ENCODE data around the gene TLK2. TPM values are rescaled to one million over a fixed set of nuclear protein-coding genes. Genes with fewer than 3 reads are reported as not detected.
A peak's percentile ranks its signal among the peaks of the same experiment; 100 is the strongest.

Gene TLK2
- total and polyA plus RNA-seq, 2 donors (not counting 3 experiments of a cell fraction or from before 2014, with no cell fraction given): 30.7 to 40.7 TPM

- TSS peak; percentile 53 for BruUV-seq (replicated peaks)
- Histone ChIP-seq H3K27ac (ENCODE audit: insufficient read depth, low read depth, low read length) (peak within 1 kb of the TSS; percentile 50), H2AFZ (ENCODE audit: low read depth, low read length) (peak within 1 kb of the TSS; percentile 76), H3K9ac (replicated peaks; ENCODE audit: extremely low read depth, insufficient read depth, low read length) (peak within 1 kb of the TSS; percentile 52), H3K9me3 (replicated peaks; ENCODE audit: control insufficient read depth, insufficient read depth, low read length) (no peaks in the 10 kb centered on the region), H3K4me3 (replicated peaks in 1 of 3; ENCODE audit: insufficient read depth in 1 of 3, low read depth in 1 of 3, low read length in 3 of 3) (peak within 1 kb of the TSS; percentile 33 to 63 (median 51)), H3K4me2 (ENCODE audit: insufficient read depth, low read length) (peak within 1 kb of the TSS; percentile 72), H3K4me1 (ENCODE audit: control insufficient read depth, extremely low read depth, insufficient read depth, low read length) (peaks cover 6% of the 10 kb centered on the region), H3K79me2 (ENCODE audit: control insufficient read depth, insufficient read depth, low read length) (no peaks in the 10 kb centered on the region), H4K20me1 (replicated peaks; ENCODE audit: control insufficient read depth, extremely low read depth, insufficient read depth, low read length) (no peaks in the 10 kb centered on the region), H3K36me3 (ENCODE audit: control insufficient read depth in 2 of 2, extremely low read depth in 1 of 2, insufficient read depth in 2 of 2, low read length in 2 of 2) (no peaks in the 10 kb centered on the region), H3K9me1 (replicated peaks; ENCODE audit: control insufficient read depth, extremely low read depth, insufficient read depth, low read length) (no peaks in the 10 kb centered on the region), H3K27me3 (ENCODE audit: control insufficient read depth in 2 of 2, insufficient read depth in 2 of 2, low read length in 2 of 2) (no peaks in the 10 kb centered on the region)
- DNase-seq (ENCODE audit: low read depth, low spot score) (peak; percentile 68), FAIRE-seq (peak; percentile 81)
- dilution Hi-C loops (cut with MboI; ENCODE audit: extremely low pct_ligation_motif_present, low sequenced_read_pairs) (no loop called here), intact Hi-C loops (cut with micrococcal nuclease) (loop anchor here (1.0 to 5.0 kb wide), 4 partner anchors 25 to 74 kb away; no protein-coding TSS in a partner anchor)
- CTCF ChIA-PET: no interaction called here
- POLR2A ChIA-PET: no interaction called here
- TF ChIP-seq JUN (IDR thresholded peaks at IDR 0.05; ENCODE audit: borderline replicate concordance, insufficient read depth, insufficient read length, low read depth) (no peak), CTCF (IDR thresholded peaks at IDR 0.05; ENCODE audit: extremely low read depth in 1 of 2, insufficient read depth in 1 of 2, low read depth in 1 of 2, low read length in 2 of 2) (peak in 1 of 2 donors; percentile 20), POLR2A (IDR thresholded peaks at IDR 0.05; ENCODE audit: low read depth, low read length) (peak; percentile 50), POLR2AphosphoS5 (IDR thresholded peaks at IDR 0.05; ENCODE audit: insufficient read depth, low read depth, low read length) (peak; percentile 55), FOS (IDR thresholded peaks at IDR 0.05; ENCODE audit: borderline replicate concordance, insufficient read depth, low read length) (no peak)
Observed at GRCh38 chr17:62627219-62627903, 148.7 kb downstream of the TLK2 start, which contains the start of gene MRC2. Gene MRC2, plus strand, starts transcription at chr17:62627670. Its CDS starts 133 bp downstream, at chr17:62627803.

Measured in endothelial cell of umbilical vein (primary cell).